D721Med (cell line): ENCODE results near the gene GCNT4.
"Not testable (repeated sequence)": the region's sequence is repeated elsewhere in the genome, so short reads cannot be mapped to it uniquely, and the experiment has no call there.

Source experiments
- DNase-seq: peaks from one replicate; pipeline ENCODE4 v3.0.0; 2011; ENCODE audit warnings: low spot score; ENCODE audit not compliant: insufficient read length
- FAIRE-seq: peaks from 2 replicates; lab custom pipeline; 2011; peaks lifted over from hg19 to GRCh38; lab: Jason Lieb, UNC
- TF ChIP-seq, protein P1 (sequence below): IDR thresholded peaks from 2 replicates; pipeline ENCODE4 v1.5.1; 2012; ENCODE audit warnings: mild to moderate bottlenecking, control low read depth; ENCODE audit not compliant: insufficient read depth; ENCODE audit errors: missing control alignments

Gene GCNT4, protein sequence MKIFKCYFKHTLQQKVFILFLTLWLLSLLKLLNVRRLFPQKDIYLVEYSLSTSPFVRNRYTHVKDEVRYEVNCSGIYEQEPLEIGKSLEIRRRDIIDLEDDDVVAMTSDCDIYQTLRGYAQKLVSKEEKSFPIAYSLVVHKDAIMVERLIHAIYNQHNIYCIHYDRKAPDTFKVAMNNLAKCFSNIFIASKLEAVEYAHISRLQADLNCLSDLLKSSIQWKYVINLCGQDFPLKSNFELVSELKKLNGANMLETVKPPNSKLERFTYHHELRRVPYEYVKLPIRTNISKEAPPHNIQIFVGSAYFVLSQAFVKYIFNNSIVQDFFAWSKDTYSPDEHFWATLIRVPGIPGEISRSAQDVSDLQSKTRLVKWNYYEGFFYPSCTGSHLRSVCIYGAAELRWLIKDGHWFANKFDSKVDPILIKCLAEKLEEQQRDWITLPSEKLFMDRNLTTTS

GRCh38 chr5:75052192-75053053 is at the start of gene GCNT4:
Gene GCNT4, minus strand, starts transcription at chr5:75052558. Its CDS starts 22,521 bp downstream, at chr5:75030037.
- DNase-seq (no peak), FAIRE-seq (no peak)
- TF ChIP-seq, protein P1, sequence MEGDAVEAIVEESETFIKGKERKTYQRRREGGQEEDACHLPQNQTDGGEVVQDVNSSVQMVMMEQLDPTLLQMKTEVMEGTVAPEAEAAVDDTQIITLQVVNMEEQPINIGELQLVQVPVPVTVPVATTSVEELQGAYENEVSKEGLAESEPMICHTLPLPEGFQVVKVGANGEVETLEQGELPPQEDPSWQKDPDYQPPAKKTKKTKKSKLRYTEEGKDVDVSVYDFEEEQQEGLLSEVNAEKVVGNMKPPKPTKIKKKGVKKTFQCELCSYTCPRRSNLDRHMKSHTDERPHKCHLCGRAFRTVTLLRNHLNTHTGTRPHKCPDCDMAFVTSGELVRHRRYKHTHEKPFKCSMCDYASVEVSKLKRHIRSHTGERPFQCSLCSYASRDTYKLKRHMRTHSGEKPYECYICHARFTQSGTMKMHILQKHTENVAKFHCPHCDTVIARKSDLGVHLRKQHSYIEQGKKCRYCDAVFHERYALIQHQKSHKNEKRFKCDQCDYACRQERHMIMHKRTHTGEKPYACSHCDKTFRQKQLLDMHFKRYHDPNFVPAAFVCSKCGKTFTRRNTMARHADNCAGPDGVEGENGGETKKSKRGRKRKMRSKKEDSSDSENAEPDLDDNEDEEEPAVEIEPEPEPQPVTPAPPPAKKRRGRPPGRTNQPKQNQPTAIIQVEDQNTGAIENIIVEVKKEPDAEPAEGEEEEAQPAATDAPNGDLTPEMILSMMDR: no peak

DNA sequence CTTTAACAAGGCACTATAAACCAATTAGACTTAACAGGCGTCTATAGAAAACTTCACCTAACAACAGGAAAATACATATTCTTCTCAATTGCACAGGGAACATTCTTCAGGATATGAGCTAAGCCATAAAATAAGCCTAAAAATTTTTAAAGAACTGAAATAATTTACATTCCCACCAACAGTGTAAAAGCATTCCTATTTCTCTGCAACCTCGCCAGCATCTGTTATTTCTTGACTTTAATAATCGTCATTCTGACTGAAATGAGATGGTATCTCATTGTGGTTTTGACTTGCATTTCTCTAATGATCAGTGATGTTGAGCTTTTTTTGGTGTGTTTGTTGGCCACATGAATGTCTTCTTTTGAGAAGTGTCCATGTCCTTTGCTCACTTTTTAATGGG is 43.6 kb upstream of the GCNT4 start:
- DNase-seq, FAIRE-seq: not testable (repeated sequence)

- no peak for FAIRE-seq
- TF ChIP-seq, protein P1: no peak
- DNase-seq: no peak
These were observed 39.2 kb upstream of the GCNT4 start for GRCh38 chr5:75091597-75091996.

DNA sequence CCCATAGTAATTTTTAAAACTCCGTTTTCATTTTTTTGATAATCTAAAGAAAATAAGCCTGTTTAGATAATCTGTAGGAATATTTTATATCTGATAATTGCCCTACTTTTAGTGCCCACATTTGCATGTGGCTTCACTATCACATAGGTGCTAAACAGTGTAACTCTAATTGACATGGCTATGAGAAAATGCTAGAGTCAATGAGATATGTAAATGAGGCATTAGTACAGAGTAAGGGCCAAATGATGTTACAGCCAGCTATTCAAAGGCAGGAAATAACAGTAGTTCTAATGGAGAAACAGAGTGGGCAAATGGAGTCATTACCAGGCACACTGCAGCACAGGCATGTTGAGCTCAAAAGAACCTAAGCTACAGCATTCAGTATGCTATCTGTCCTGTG is 37.3 kb upstream of the GCNT4 start:
- no peak for FAIRE-seq
- TF ChIP-seq, protein P1: no peak

DNA sequence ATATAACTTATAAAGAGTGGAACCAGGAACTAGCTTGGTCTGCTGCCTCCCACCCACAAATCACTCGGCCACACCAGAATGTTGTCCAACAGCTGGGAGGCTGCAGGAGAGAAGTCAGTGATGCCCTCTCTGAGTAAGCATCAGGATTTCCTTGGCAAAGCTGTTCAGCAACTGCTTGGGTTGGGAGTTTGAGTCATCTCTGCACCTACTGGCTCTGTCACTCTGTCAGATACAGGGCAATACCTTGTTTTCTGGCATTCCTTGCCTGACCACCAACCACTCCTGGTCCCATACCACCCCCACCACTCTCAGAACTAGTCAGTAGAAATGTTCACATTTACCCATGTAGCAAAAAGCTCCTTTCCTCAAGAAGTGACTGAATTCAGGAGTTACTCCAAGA is 36.8 kb upstream of the GCNT4 start:
- no peak for FAIRE-seq
- TF ChIP-seq, protein P1: no peak
- DNase-seq: no peak

More for the DNA sequence above, 37.3 kb upstream of the GCNT4 start:
- no peak for DNase-seq

- DNase-seq (no peak), FAIRE-seq (no peak)
- TF ChIP-seq, protein P1: no peak
These were observed 36.3 kb upstream of the GCNT4 start for GRCh38 chr5:75088648-75089047.

GRCh38 chr5:75081510-75081909 is 29.2 kb upstream of the GCNT4 start:
- FAIRE-seq (no peak), DNase-seq (no peak)
- TF ChIP-seq, protein P1: no peak

DNA sequence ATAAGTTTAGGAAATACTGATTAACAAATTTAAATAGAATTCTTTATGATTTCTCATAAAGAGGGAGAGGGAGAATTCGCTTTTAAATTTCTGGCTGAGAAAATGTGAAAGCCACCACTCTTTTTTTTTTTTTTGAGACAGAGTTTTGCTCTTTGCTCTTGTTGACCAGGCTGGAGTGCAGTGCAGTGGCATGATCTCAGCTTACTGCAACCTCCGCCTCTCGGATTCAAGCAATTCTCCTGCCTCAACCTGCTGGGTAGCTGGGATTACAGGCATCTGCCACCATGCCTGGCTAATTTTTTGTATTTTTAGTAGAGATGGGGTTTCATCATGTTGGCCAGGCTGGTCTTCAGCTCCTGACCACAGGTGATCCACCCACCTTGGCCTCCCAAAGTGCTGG is 27.0 kb upstream of the GCNT4 start:
- not testable (repeated sequence) for DNase-seq, FAIRE-seq
